GM23338 (cell line): ENCODE results near the gene CLEC3B. TPM values are rescaled to one million over a fixed set of nuclear protein-coding genes. Genes with fewer than 3 reads are reported as not detected.

Experiments used
- ATAC-seq: fragments of 200-7000 bp; cut with Tn5 transposase; 3 replicates; pipeline ENCODE4 v1.9.1; 2020
- DNase-seq: peaks from one replicate; pipeline ENCODE4 v3.0.0-alpha.2; 2015; ENCODE audit warnings: low spot score
- H2AFZ ChIP-seq: fragments of 200-600 bp; sonication (generic); 2 replicates; pipeline ENCODE4 v1.8.0; 2016; ENCODE audit warnings: antibody characterized with exemption, mild to moderate bottlenecking, moderate library complexity
- H3F3A ChIP-seq: fragments of 200-600 bp; sonication (generic); replicated peaks from 2 replicates; pipeline ENCODE4 v1.8.0; 2017; ENCODE audit warnings: antibody characterized with exemption, mixed run types, low read depth
- H3K27ac ChIP-seq: fragments of 200-600 bp; sonication (generic); 2 replicates; pipeline ENCODE4 v1.6.1; 2016; ENCODE audit warnings: low read depth
- H3K27me3 ChIP-seq: fragments of 200-600 bp; sonication (generic); 2 replicates; pipeline ENCODE4 v1.8.0; 2016; ENCODE audit warnings: mild to moderate bottlenecking, mixed run types, moderate library complexity; ENCODE audit not compliant: insufficient read depth
- H3K36me3 ChIP-seq: fragments of 200-600 bp; sonication (generic); 2 replicates; pipeline ENCODE4 v1.8.0; 2016; ENCODE audit warnings: mild to moderate bottlenecking; ENCODE audit not compliant: insufficient read depth
- H3K4me1 ChIP-seq: fragments of 200-600 bp; sonication (generic); 2 replicates; pipeline ENCODE4 v1.8.0; 2016; ENCODE audit warnings: mild to moderate bottlenecking, moderate library complexity; ENCODE audit not compliant: insufficient read depth
- H3K4me2 ChIP-seq: fragments of 200-600 bp; sonication (generic); 2 replicates; pipeline ENCODE4 v1.7.1; 2017; ENCODE audit warnings: mixed run types
- H3K4me3 ChIP-seq: fragments of 200-600 bp; sonication (generic); 2 replicates; pipeline ENCODE4 v1.6.1; 2016; ENCODE audit warnings: mixed run types
- H3K79me2 ChIP-seq: fragments of 200-600 bp; sonication (generic); replicated peaks from 2 replicates; pipeline ENCODE4 v1.8.0; 2017; ENCODE audit warnings: mild to moderate bottlenecking; ENCODE audit not compliant: insufficient read depth
- H3K9me2 ChIP-seq: fragments of 200-600 bp; sonication (generic); 2 replicates; pipeline ENCODE4 v1.8.0; 2017; ENCODE audit not compliant: insufficient read depth
- H4K20me1 ChIP-seq: fragments of 200-600 bp; sonication (generic); replicated peaks from 2 replicates; pipeline ENCODE4 v1.8.0; 2017; ENCODE audit warnings: mild to moderate bottlenecking; ENCODE audit not compliant: insufficient read depth
- H3K27ac Mint-ChIP-seq: 2 replicates; pipeline ENCODE4 v1.8.0; 2020; ENCODE audit warnings: inconsistent platforms, mild to moderate bottlenecking, moderate library complexity, mixed read lengths
- H3K27me3 Mint-ChIP-seq: 3 replicates; pipeline ENCODE4 v1.8.0; 2022; ENCODE audit warnings: low read depth, mild to moderate bottlenecking, moderate library complexity, mixed read lengths, inconsistent platforms; ENCODE audit not compliant: insufficient read depth, poor library complexity
- H3K36me3 Mint-ChIP-seq: 3 replicates; pipeline ENCODE4 v1.8.0; 2021; ENCODE audit warnings: low read depth, mild to moderate bottlenecking, inconsistent platforms, moderate library complexity, mixed read lengths
- H3K4me1 Mint-ChIP-seq: 3 replicates; pipeline ENCODE4 v1.8.0; 2020; ENCODE audit warnings: mild to moderate bottlenecking, inconsistent platforms, mixed read lengths
- H3K4me3 Mint-ChIP-seq: 3 replicates; pipeline ENCODE4 v1.8.0; 2021; ENCODE audit warnings: moderate library complexity, mild to moderate bottlenecking, inconsistent platforms, mixed read lengths
- H3K9me3 Mint-ChIP-seq: 3 replicates; pipeline ENCODE4 v1.8.0; 2020; ENCODE audit warnings: moderate library complexity, mild to moderate bottlenecking, inconsistent platforms, mixed read lengths
- CREB1 ChIP-seq: fragments of 250-450 bp; sonication (Bioruptor Pico); IDR thresholded peaks from 2 replicates; pipeline ENCODE4 v1.5.0; 2020; ENCODE audit warnings: low read depth, mild to moderate bottlenecking, moderate library complexity
- EZH2 ChIP-seq: fragments of 200-600 bp; sonication (generic); IDR thresholded peaks from one replicate; pipeline ENCODE4 v1.8.0; 2017; ENCODE audit warnings: antibody characterized with exemption, mild to moderate bottlenecking, low read depth; ENCODE audit not compliant: unreplicated experiment
- EZH2phosphoT487 ChIP-seq: fragments of 200-600 bp; sonication (generic); IDR thresholded peaks from one replicate; pipeline ENCODE4 v1.8.1; 2018; ENCODE audit warnings: antibody characterized with exemption; ENCODE audit not compliant: unreplicated experiment
- JUNB ChIP-seq: IDR thresholded peaks from one replicate; pipeline ENCODE4 v1.6.1; 2016; ENCODE audit warnings: antibody characterized with exemption; ENCODE audit not compliant: unreplicated experiment
- NANOG ChIP-seq: IDR thresholded peaks from 2 replicates; pipeline ENCODE4 v1.6.1; 2016; ENCODE audit warnings: antibody characterized with exemption, borderline replicate concordance
- POLR2AphosphoS5 ChIP-seq: IDR thresholded peaks from 2 replicates; pipeline ENCODE4 v1.6.1; 2016; ENCODE audit warnings: antibody characterized with exemption, low read depth
- STAT1 ChIP-seq: IDR thresholded peaks from one replicate; pipeline ENCODE4 v1.6.1; 2016; ENCODE audit warnings: antibody characterized with exemption; ENCODE audit not compliant: unreplicated experiment
- ZNF114 ChIP-seq: fragments of 250-450 bp; sonication (Bioruptor Pico); IDR thresholded peaks from 2 replicates; pipeline ENCODE4 v1.5.0; 2020; ENCODE audit warnings: mild to moderate bottlenecking, moderate library complexity
- ZNF331 ChIP-seq: fragments of 250-450 bp; sonication (Bioruptor Pico); IDR thresholded peaks from 2 replicates; pipeline ENCODE4 v1.5.0; 2020; ENCODE audit warnings: low read depth, mild to moderate bottlenecking, moderate library complexity
- polyA plus RNA-seq: library from polyadenylated mRNA; unstranded; fragments of >200 nt; fragmentation: Nextera tagmentation; extraction: Ambion mirVana; gene quantifications from 2 replicates; pipeline ENCODE4 v1.2.1, GENCODE V29; 2016
- total RNA-seq: library from RNA; depleted of rRNA; stranded (reverse); fragments of >200 nt; shearing (Covaris generic); gene quantifications from 2 replicates; pipeline ENCODE4 v1.2.3, GENCODE V29; 2014
- TF ChIP-seq, protein P1 (sequence below), 2 experiments: fragments of 200-600 bp in 1 of 2; sonication (generic) in 1 of 2; conservative IDR thresholded peaks; 2 replicates each; pipeline versions ENCODE4 v1.5.1 to v1.6.1; 2016 to 2017; ENCODE audit warnings: antibody characterized with exemption in 2 of 2, low read depth in 2 of 2, mild to moderate bottlenecking in 2 of 2, moderate library complexity in 1 of 2
- TF ChIP-seq, protein P2 (sequence below): IDR thresholded peaks from one replicate; pipeline ENCODE4 v1.6.1; 2018; ENCODE audit warnings: antibody characterized with exemption; ENCODE audit not compliant: unreplicated experiment
- TF ChIP-seq, protein P3 (sequence below): fragments of 250-450 bp; sonication (Bioruptor Pico); IDR thresholded peaks from 2 replicates; pipeline ENCODE4 v1.5.0; 2020; ENCODE audit warnings: mild to moderate bottlenecking, moderate library complexity
- TF ChIP-seq, protein P4 (sequence below): IDR thresholded peaks from 2 replicates; pipeline ENCODE4 v1.6.1; 2016; ENCODE audit warnings: antibody characterized with exemption

CLEC3B gene
- total and polyA plus RNA-seq, 2 experiments from 2014 or later: not detected

GRCh38 chr3:44996556-44996969, 29.5 kb upstream of the CLEC3B start:
- no peaks in the 10 kb centered on the region for H3K9me3 Mint-ChIP-seq
- no peaks in the 10 kb centered on the region for H3K27me3 Mint-ChIP-seq
- Histone ChIP-seq H3K4me2 (no peak overlapping the region), H4K20me1 (peaks cover 18% of the 10 kb centered on the region), H3K79me2 (peaks cover 32% of the 10 kb centered on the region), H3K4me3 (no peak overlapping the region), H3K27me3 (no peaks in the 10 kb centered on the region), H3K4me1 (peaks cover 20% of the 10 kb centered on the region), H3F3A (no peaks in the 10 kb centered on the region), H3K27ac (no peak overlapping the region), H2AFZ (no peak overlapping the region), H3K9me2 (no peaks in the 10 kb centered on the region), H3K36me3 (peaks cover 39% of the 10 kb centered on the region)
- H3K4me1 Mint-ChIP-seq: peaks cover 23% of the 10 kb centered on the region
- no peak overlapping the region for H3K27ac Mint-ChIP-seq
- ATAC-seq (no peak), DNase-seq (no peak)
- TF ChIP-seq ZNF114 (CRISPR knock-in tag): no peak
- TF ChIP-seq STAT1: no peak
- TF ChIP-seq CREB1 (CRISPR knock-in tag): no peak
- TF ChIP-seq NANOG: no peak
- TF ChIP-seq, protein P1, sequence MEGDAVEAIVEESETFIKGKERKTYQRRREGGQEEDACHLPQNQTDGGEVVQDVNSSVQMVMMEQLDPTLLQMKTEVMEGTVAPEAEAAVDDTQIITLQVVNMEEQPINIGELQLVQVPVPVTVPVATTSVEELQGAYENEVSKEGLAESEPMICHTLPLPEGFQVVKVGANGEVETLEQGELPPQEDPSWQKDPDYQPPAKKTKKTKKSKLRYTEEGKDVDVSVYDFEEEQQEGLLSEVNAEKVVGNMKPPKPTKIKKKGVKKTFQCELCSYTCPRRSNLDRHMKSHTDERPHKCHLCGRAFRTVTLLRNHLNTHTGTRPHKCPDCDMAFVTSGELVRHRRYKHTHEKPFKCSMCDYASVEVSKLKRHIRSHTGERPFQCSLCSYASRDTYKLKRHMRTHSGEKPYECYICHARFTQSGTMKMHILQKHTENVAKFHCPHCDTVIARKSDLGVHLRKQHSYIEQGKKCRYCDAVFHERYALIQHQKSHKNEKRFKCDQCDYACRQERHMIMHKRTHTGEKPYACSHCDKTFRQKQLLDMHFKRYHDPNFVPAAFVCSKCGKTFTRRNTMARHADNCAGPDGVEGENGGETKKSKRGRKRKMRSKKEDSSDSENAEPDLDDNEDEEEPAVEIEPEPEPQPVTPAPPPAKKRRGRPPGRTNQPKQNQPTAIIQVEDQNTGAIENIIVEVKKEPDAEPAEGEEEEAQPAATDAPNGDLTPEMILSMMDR (conservative IDR thresholded peaks at IDR 0.05; ENCODE audit: low read depth in 2 of 2): no peak
- no peak for TF ChIP-seq POLR2AphosphoS5
- TF ChIP-seq, protein P2, sequence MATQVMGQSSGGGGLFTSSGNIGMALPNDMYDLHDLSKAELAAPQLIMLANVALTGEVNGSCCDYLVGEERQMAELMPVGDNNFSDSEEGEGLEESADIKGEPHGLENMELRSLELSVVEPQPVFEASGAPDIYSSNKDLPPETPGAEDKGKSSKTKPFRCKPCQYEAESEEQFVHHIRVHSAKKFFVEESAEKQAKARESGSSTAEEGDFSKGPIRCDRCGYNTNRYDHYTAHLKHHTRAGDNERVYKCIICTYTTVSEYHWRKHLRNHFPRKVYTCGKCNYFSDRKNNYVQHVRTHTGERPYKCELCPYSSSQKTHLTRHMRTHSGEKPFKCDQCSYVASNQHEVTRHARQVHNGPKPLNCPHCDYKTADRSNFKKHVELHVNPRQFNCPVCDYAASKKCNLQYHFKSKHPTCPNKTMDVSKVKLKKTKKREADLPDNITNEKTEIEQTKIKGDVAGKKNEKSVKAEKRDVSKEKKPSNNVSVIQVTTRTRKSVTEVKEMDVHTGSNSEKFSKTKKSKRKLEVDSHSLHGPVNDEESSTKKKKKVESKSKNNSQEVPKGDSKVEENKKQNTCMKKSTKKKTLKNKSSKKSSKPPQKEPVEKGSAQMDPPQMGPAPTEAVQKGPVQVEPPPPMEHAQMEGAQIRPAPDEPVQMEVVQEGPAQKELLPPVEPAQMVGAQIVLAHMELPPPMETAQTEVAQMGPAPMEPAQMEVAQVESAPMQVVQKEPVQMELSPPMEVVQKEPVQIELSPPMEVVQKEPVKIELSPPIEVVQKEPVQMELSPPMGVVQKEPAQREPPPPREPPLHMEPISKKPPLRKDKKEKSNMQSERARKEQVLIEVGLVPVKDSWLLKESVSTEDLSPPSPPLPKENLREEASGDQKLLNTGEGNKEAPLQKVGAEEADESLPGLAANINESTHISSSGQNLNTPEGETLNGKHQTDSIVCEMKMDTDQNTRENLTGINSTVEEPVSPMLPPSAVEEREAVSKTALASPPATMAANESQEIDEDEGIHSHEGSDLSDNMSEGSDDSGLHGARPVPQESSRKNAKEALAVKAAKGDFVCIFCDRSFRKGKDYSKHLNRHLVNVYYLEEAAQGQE: no peak
- TF ChIP-seq EZH2phosphoT487: no peak
- TF ChIP-seq ZNF331 (CRISPR knock-in tag): no peak
- TF ChIP-seq EZH2: no peak
- TF ChIP-seq, protein P3, sequence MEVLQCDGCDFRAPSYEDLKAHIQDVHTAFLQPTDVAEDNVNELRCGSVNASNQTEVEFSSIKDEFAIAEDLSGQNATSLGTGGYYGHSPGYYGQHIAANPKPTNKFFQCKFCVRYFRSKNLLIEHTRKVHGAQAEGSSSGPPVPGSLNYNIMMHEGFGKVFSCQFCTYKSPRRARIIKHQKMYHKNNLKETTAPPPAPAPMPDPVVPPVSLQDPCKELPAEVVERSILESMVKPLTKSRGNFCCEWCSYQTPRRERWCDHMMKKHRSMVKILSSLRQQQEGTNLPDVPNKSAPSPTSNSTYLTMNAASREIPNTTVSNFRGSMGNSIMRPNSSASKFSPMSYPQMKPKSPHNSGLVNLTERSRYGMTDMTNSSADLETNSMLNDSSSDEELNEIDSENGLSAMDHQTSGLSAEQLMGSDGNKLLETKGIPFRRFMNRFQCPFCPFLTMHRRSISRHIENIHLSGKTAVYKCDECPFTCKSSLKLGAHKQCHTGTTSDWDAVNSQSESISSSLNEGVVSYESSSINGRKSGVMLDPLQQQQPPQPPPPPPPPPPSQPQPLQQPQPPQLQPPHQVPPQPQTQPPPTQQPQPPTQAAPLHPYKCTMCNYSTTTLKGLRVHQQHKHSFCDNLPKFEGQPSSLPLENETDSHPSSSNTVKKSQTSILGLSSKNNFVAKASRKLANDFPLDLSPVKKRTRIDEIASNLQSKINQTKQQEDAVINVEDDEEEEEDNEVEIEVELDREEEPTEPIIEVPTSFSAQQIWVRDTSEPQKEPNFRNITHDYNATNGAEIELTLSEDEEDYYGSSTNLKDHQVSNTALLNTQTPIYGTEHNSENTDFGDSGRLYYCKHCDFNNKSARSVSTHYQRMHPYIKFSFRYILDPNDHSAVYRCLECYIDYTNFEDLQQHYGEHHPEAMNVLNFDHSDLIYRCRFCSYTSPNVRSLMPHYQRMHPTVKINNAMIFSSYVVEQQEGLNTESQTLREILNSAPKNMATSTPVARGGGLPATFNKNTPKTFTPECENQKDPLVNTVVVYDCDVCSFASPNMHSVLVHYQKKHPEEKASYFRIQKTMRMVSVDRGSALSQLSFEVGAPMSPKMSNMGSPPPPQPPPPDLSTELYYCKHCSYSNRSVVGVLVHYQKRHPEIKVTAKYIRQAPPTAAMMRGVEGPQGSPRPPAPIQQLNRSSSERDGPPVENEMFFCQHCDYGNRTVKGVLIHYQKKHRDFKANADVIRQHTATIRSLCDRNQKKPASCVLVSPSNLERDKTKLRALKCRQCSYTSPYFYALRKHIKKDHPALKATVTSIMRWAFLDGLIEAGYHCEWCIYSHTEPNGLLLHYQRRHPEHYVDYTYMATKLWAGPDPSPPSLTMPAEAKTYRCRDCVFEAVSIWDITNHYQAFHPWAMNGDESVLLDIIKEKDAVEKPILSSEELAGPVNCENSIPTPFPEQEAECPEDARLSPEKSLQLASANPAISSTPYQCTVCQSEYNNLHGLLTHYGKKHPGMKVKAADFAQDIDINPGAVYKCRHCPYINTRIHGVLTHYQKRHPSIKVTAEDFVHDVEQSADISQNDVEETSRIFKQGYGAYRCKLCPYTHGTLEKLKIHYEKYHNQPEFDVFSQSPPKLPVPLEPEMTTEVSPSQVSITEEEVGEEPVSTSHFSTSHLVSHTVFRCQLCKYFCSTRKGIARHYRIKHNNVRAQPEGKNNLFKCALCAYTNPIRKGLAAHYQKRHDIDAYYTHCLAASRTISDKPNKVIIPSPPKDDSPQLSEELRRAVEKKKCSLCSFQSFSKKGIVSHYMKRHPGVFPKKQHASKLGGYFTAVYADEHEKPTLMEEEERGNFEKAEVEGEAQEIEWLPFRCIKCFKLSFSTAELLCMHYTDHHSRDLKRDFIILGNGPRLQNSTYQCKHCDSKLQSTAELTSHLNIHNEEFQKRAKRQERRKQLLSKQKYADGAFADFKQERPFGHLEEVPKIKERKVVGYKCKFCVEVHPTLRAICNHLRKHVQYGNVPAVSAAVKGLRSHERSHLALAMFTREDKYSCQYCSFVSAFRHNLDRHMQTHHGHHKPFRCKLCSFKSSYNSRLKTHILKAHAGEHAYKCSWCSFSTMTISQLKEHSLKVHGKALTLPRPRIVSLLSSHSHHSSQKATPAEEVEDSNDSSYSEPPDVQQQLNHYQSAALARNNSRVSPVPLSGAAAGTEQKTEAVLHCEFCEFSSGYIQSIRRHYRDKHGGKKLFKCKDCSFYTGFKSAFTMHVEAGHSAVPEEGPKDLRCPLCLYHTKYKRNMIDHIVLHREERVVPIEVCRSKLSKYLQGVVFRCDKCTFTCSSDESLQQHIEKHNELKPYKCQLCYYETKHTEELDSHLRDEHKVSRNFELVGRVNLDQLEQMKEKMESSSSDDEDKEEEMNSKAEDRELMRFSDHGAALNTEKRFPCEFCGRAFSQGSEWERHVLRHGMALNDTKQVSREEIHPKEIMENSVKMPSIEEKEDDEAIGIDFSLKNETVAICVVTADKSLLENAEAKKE: no peak
- no peak for TF ChIP-seq JUNB
- TF ChIP-seq, protein P4, sequence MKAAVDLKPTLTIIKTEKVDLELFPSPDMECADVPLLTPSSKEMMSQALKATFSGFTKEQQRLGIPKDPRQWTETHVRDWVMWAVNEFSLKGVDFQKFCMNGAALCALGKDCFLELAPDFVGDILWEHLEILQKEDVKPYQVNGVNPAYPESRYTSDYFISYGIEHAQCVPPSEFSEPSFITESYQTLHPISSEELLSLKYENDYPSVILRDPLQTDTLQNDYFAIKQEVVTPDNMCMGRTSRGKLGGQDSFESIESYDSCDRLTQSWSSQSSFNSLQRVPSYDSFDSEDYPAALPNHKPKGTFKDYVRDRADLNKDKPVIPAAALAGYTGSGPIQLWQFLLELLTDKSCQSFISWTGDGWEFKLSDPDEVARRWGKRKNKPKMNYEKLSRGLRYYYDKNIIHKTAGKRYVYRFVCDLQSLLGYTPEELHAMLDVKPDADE: no peak
- peaks cover 89% of the 10 kb centered on the region for H3K36me3 Mint-ChIP-seq
- no peak overlapping the region for H3K4me3 Mint-ChIP-seq
